ENCODE data around the gene TBC1D1.

Gene TBC1D1

GRCh38 chr4:38105475-38106220 is 214.8 kb downstream of the TBC1D1 start:
- DNase-seq (ENCODE audit: insufficient read length) = no peak
- peak; percentile 78 for FAIRE-seq
- TF ChIP-seq POLR2AphosphoS5 (IDR thresholded peaks at IDR 0.05; ENCODE audit: low read depth, low read length) = no peak
- no peak for TF ChIP-seq TAF1 (IDR thresholded peaks at IDR 0.05; ENCODE audit: borderline replicate concordance, low read depth, low read length)
- TF ChIP-seq POLR2A (IDR thresholded peaks at IDR 0.05; ENCODE audit: low read depth, low read length) = no peak

- FAIRE-seq (no peak), DNase-seq (ENCODE audit: insufficient read length) (no peak)
- no peak for TF ChIP-seq POLR2AphosphoS5 (IDR thresholded peaks at IDR 0.05; ENCODE audit: low read depth, low read length)
- no peak for TF ChIP-seq TAF1 (IDR thresholded peaks at IDR 0.05; ENCODE audit: borderline replicate concordance, low read depth, low read length)
- TF ChIP-seq POLR2A (IDR thresholded peaks at IDR 0.05; ENCODE audit: low read depth, low read length) = no peak
These were observed 215.4 kb downstream of the TBC1D1 start for GRCh38 chr4:38106311-38106710.

GRCh38 chr4:38106886-38107514 is 216.1 kb downstream of the TBC1D1 start:
- no peak for FAIRE-seq

GRCh38 chr4:38107818-38108217 is 216.9 kb downstream of the TBC1D1 start:
- DNase-seq (ENCODE audit: insufficient read length) (no peak), FAIRE-seq (no peak)
- no peak for TF ChIP-seq POLR2A (IDR thresholded peaks at IDR 0.05; ENCODE audit: low read depth, low read length)
- no peak for TF ChIP-seq POLR2AphosphoS5 (IDR thresholded peaks at IDR 0.05; ENCODE audit: low read depth, low read length)
- TF ChIP-seq TAF1 (IDR thresholded peaks at IDR 0.05; ENCODE audit: borderline replicate concordance, low read depth, low read length) = no peak

More at GRCh38 chr4:38106886-38107514, 216.1 kb downstream of the TBC1D1 start:
- no peak for TF ChIP-seq POLR2A (IDR thresholded peaks at IDR 0.05; ENCODE audit: low read depth, low read length)
- TF ChIP-seq POLR2AphosphoS5 (IDR thresholded peaks at IDR 0.05; ENCODE audit: low read depth, low read length) = no peak
- TF ChIP-seq TAF1 (IDR thresholded peaks at IDR 0.05; ENCODE audit: borderline replicate concordance, low read depth, low read length) = no peak
- DNase-seq (ENCODE audit: insufficient read length) = no peak

- FAIRE-seq (no peak), DNase-seq (ENCODE audit: insufficient read length) (no peak)
- TF ChIP-seq POLR2AphosphoS5 (IDR thresholded peaks at IDR 0.05; ENCODE audit: low read depth, low read length) (no peak), TAF1 (IDR thresholded peaks at IDR 0.05; ENCODE audit: borderline replicate concordance, low read depth, low read length) (no peak), POLR2A (IDR thresholded peaks at IDR 0.05; ENCODE audit: low read depth, low read length) (no peak)
These were observed 218.5 kb downstream of the TBC1D1 start for GRCh38 chr4:38109370-38109769.

- FAIRE-seq = no peak
These were observed 219.0 kb downstream of the TBC1D1 start for GRCh38 chr4:38109896-38110295.

GRCh38 chr4:38111024-38111423 is 220.1 kb downstream of the TBC1D1 start:
- no peak for DNase-seq (ENCODE audit: insufficient read length)
- TF ChIP-seq POLR2A (IDR thresholded peaks at IDR 0.05; ENCODE audit: low read depth, low read length) = no peak
- TF ChIP-seq TAF1 (IDR thresholded peaks at IDR 0.05; ENCODE audit: borderline replicate concordance, low read depth, low read length) = no peak
- TF ChIP-seq POLR2AphosphoS5 (IDR thresholded peaks at IDR 0.05; ENCODE audit: low read depth, low read length) = no peak
- no peak for FAIRE-seq

More at GRCh38 chr4:38109896-38110295, 219.0 kb downstream of the TBC1D1 start:
- TF ChIP-seq POLR2A (IDR thresholded peaks at IDR 0.05; ENCODE audit: low read depth, low read length) = no peak
- no peak for TF ChIP-seq POLR2AphosphoS5 (IDR thresholded peaks at IDR 0.05; ENCODE audit: low read depth, low read length)
- no peak for TF ChIP-seq TAF1 (IDR thresholded peaks at IDR 0.05; ENCODE audit: borderline replicate concordance, low read depth, low read length)
- no peak for DNase-seq (ENCODE audit: insufficient read length)

- peak; percentile 36 for FAIRE-seq
- DNase-seq (ENCODE audit: insufficient read length) = no peak
- TF ChIP-seq POLR2AphosphoS5 (IDR thresholded peaks at IDR 0.05; ENCODE audit: low read depth, low read length) (no peak), TAF1 (IDR thresholded peaks at IDR 0.05; ENCODE audit: borderline replicate concordance, low read depth, low read length) (no peak), POLR2A (IDR thresholded peaks at IDR 0.05; ENCODE audit: low read depth, low read length) (no peak)
These were observed 220.8 kb downstream of the TBC1D1 start for GRCh38 chr4:38111717-38112116.

- FAIRE-seq (no peak), DNase-seq (ENCODE audit: insufficient read length) (no peak)
- TF ChIP-seq POLR2A (IDR thresholded peaks at IDR 0.05; ENCODE audit: low read depth, low read length) (no peak), POLR2AphosphoS5 (IDR thresholded peaks at IDR 0.05; ENCODE audit: low read depth, low read length) (no peak), TAF1 (IDR thresholded peaks at IDR 0.05; ENCODE audit: borderline replicate concordance, low read depth, low read length) (no peak)
These were observed 222.2 kb downstream of the TBC1D1 start for GRCh38 chr4:38113132-38113531.

GRCh38 chr4:38113551-38113950 is 222.7 kb downstream of the TBC1D1 start:
- TF ChIP-seq TAF1 (IDR thresholded peaks at IDR 0.05; ENCODE audit: borderline replicate concordance, low read depth, low read length) (no peak), POLR2AphosphoS5 (IDR thresholded peaks at IDR 0.05; ENCODE audit: low read depth, low read length) (no peak), POLR2A (IDR thresholded peaks at IDR 0.05; ENCODE audit: low read depth, low read length) (no peak)
- FAIRE-seq (no peak), DNase-seq (ENCODE audit: insufficient read length) (no peak)

GRCh38 chr4:38114386-38115150 is 223.7 kb downstream of the TBC1D1 start:
- FAIRE-seq (no peak), DNase-seq (ENCODE audit: insufficient read length) (no peak)
- TF ChIP-seq POLR2A (IDR thresholded peaks at IDR 0.05; ENCODE audit: low read depth, low read length) (no peak), TAF1 (IDR thresholded peaks at IDR 0.05; ENCODE audit: borderline replicate concordance, low read depth, low read length) (no peak), POLR2AphosphoS5 (IDR thresholded peaks at IDR 0.05; ENCODE audit: low read depth, low read length) (no peak)
